ENCODE results near the gene DAPK3. TPM values are rescaled to one million over a fixed set of nuclear protein-coding genes. Genes with fewer than 3 reads are reported as not detected.
"Not testable (repeated sequence)": the region's sequence is repeated elsewhere in the genome, so short reads cannot be mapped to it uniquely, and the experiment has no call there.

DAPK3 gene
- total and polyA plus RNA-seq, 2 experiments from 2014 or later, result 103 to 140 TPM

GRCh38 chr19:3950871-3951861 lies 19.7 kb downstream of the DAPK3 start:
- no peak for DNase-seq (ENCODE audit: low spot score)
- no peaks in the 10 kb centered on the region for H3K27me3 ChIP-seq
- no peak overlapping the region for H3K4me3 ChIP-seq
- no peaks in the 10 kb centered on the region for H3K9me2 ChIP-seq (replicated peaks; ENCODE audit: insufficient read depth)
- no peaks in the 10 kb centered on the region for H4K20me1 ChIP-seq (ENCODE audit: insufficient read depth, poor library complexity, severe bottlenecking)
- no peaks in the 10 kb centered on the region for H3K4me1 ChIP-seq (ENCODE audit: insufficient read depth)
- H3K4me2 ChIP-seq, result no peak overlapping the region
- no peaks in the 10 kb centered on the region for H3K36me3 ChIP-seq (replicated peaks; ENCODE audit: insufficient read depth, low read depth)
- no peak overlapping the region for H2AFZ ChIP-seq
- no peaks in the 10 kb centered on the region for H3K79me2 ChIP-seq
- H3K9me3 ChIP-seq (ENCODE audit: low read depth), result no peaks in the 10 kb centered on the region
- TF ChIP-seq EZH2phosphoT487 (IDR thresholded peaks at IDR 0.05; ENCODE audit: low read depth, severe bottlenecking, unreplicated experiment) (no peak), EZH2 (IDR thresholded peaks at IDR 0.05; ENCODE audit: borderline replicate concordance) (no peak), CTCF (IDR thresholded peaks at IDR 0.05; ENCODE audit: poor library complexity) (no peak)
- 79% methylated on average over 33 of the region's 41 CpGs for WGBS (ENCODE audit: low lambda C conversion rate, missing lambda C conversion rate)
- no peak overlapping the region for H3K27ac ChIP-seq

GRCh38 chr19:3949997-3950859 lies 20.7 kb downstream of the DAPK3 start:
- TF ChIP-seq EZH2 (IDR thresholded peaks at IDR 0.05; ENCODE audit: borderline replicate concordance) (no peak), EZH2phosphoT487 (IDR thresholded peaks at IDR 0.05; ENCODE audit: low read depth, severe bottlenecking, unreplicated experiment) (no peak)
- Histone ChIP-seq H3K9me2 (replicated peaks; ENCODE audit: insufficient read depth) (no peaks in the 10 kb centered on the region), H3K4me3 (no peak overlapping the region), H4K20me1 (ENCODE audit: insufficient read depth, poor library complexity, severe bottlenecking) (no peaks in the 10 kb centered on the region), H3K36me3 (replicated peaks; ENCODE audit: insufficient read depth, low read depth) (no peaks in the 10 kb centered on the region), H3K4me1 (ENCODE audit: insufficient read depth) (no peaks in the 10 kb centered on the region), H3K27me3 (no peaks in the 10 kb centered on the region), H3K79me2 (no peaks in the 10 kb centered on the region), H3K9me3 (ENCODE audit: low read depth) (no peaks in the 10 kb centered on the region), H3K27ac (no peak overlapping the region), H2AFZ (no peak overlapping the region), H3K4me2 (no peak overlapping the region)
- DNase-seq (ENCODE audit: low spot score), result no peak
- WGBS (ENCODE audit: low lambda C conversion rate, missing lambda C conversion rate), result 78% methylated on average over 13 of the region's 20 CpGs

- WGBS (ENCODE audit: low lambda C conversion rate, missing lambda C conversion rate), result 85% methylated on average over 11 of the region's 11 CpGs
- Histone ChIP-seq H4K20me1 (ENCODE audit: insufficient read depth, poor library complexity, severe bottlenecking) (no peaks in the 10 kb centered on the region), H3K79me2 (no peaks in the 10 kb centered on the region), H3K4me3 (no peak overlapping the region), H3K9me2 (replicated peaks; ENCODE audit: insufficient read depth) (no peaks in the 10 kb centered on the region), H3K36me3 (replicated peaks; ENCODE audit: insufficient read depth, low read depth) (no peaks in the 10 kb centered on the region), H3K4me1 (ENCODE audit: insufficient read depth) (no peaks in the 10 kb centered on the region), H3K27me3 (no peaks in the 10 kb centered on the region), H3K27ac (no peak overlapping the region), H3K4me2 (no peak overlapping the region), H3K9me3 (ENCODE audit: low read depth) (no peaks in the 10 kb centered on the region), H2AFZ (no peak overlapping the region)
- DNase-seq (ENCODE audit: low spot score), result no peak
- TF ChIP-seq EZH2phosphoT487 (IDR thresholded peaks at IDR 0.05; ENCODE audit: low read depth, severe bottlenecking, unreplicated experiment), result no peak
- TF ChIP-seq CTCF (IDR thresholded peaks at IDR 0.05; ENCODE audit: poor library complexity), result no peak
- no peak for TF ChIP-seq EZH2 (IDR thresholded peaks at IDR 0.05; ENCODE audit: borderline replicate concordance)
Measured at GRCh38 chr19:3949294-3949693, 21.6 kb downstream of the DAPK3 start.

- not testable (repeated sequence) for H3K4me2 ChIP-seq; H3K9me3 ChIP-seq (ENCODE audit: low read depth); H3K4me1 ChIP-seq (ENCODE audit: insufficient read depth); H3K79me2 ChIP-seq; H3K27ac ChIP-seq; H3K4me3 ChIP-seq; DNase-seq (ENCODE audit: low spot score); H3K9me2 ChIP-seq (replicated peaks; ENCODE audit: insufficient read depth); H2AFZ ChIP-seq; H3K36me3 ChIP-seq (replicated peaks; ENCODE audit: insufficient read depth, low read depth); H3K27me3 ChIP-seq; H4K20me1 ChIP-seq (ENCODE audit: insufficient read depth, poor library complexity, severe bottlenecking)
- WGBS (ENCODE audit: low lambda C conversion rate, missing lambda C conversion rate), result 92% methylated on average over 14 of the region's 15 CpGs
Measured at GRCh38 chr19:3947316-3947933, 23.5 kb downstream of the DAPK3 start.

All from hepatocyte (in vitro differentiated cells).